C4-2B (cell line): ENCODE data around the gene SCN1B.

Source experiments
- H3K27ac ChIP-seq: fragments of 450-650 bp; 2 replicates; pipeline ENCODE4 v1.5.1; 2017
- CTCF ChIP-seq: fragments of 450-650 bp; conservative IDR thresholded peaks from 2 replicates; pipeline ENCODE4 v1.5.1; 2017; ENCODE audit warnings: mild to moderate bottlenecking
- ZFX ChIP-seq: fragments of 450-650 bp; IDR thresholded peaks from 2 replicates; pipeline ENCODE4 v1.6.1; 2017

Gene SCN1B

DNA sequence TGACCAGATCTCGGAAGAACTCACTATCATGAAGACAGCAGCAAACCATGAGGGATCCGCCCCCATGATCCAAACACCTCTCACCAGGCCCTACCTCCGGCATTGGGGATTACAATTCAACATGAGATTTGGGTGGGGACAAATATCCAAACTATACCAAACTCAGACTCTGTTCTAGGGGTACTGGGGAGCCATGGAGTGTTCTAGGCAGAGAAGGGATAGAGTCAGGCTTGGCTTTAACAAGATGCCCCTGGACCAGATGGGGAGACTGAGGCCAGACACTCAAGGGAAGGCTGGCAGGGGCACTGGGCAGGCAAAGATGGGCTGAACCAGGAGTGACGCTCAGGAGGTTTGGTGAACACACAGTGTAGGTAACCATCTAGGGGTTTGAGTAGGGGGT lies 11.9 kb upstream of the SCN1B start:
- TF ChIP-seq CTCF (no peak), ZFX (no peak)
- no peak overlapping the region for H3K27ac ChIP-seq

DNA sequence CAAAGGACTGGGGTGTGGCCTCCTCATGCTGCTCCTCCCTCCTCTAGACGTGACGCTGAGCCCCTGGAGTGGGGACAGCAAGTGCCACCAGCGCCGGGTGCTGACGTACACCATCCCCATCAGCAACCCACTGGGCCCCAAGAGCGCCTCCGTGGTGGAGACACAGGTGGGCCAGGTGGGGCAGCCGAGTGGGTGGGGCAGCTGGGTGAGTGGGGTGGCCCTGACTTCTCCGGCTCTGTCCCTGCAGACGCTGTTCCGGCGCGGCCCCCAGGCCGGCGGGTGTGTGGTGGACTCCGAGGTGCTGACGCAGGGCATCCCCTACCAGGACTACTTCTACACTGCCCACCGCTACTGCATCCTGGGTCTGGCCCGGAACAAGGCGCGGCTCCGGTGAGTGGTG lies 11.1 kb upstream of the SCN1B start:
- H3K27ac ChIP-seq = no peak overlapping the region
- TF ChIP-seq CTCF (no peak), ZFX (no peak)

DNA sequence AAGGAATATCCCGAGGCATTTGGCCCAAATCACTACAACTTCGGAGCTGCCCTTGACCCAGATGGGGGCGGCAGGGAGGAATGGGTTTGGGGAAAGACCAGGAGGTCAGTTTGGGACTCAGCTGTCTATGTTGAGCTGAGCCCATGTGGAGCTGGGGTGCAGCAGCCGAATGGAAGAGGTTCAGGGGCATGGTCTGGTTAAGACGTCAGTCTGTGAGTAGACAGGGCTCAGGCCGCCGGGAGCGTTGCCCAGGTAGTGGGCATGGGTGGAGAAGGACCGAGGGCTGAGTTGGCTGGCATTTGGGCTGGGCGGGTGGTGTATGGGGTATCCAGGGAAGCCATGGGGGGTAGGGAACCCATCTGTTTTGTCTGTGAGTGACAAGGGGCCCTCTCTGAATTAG lies 9.3 kb upstream of the SCN1B start:
- TF ChIP-seq CTCF (no peak), ZFX (no peak)
- H3K27ac ChIP-seq = no peak overlapping the region

DNA sequence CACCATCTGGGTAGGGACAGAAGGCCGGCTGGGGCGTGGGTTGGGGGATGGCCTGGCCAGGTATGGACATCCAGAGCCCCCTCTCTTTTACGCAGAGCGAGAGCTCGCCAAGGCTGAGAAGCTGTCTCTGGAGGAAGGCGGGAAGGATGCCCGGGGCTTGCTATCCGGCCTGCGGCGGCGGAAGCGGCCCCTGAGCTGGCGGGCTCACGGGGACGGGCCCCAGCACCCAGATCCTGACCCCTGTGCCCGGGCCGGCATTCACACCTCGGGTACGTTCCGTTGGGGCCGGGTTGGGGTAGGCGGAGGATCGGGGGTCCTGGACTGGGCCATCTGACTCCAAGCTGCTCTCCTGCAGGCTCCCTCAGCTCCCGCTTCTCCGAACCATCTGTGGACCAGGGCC lies 8.7 kb upstream of the SCN1B start:
- no peak overlapping the region for H3K27ac ChIP-seq
- TF ChIP-seq CTCF (no peak), ZFX (no peak)

- no peak overlapping the region for H3K27ac ChIP-seq
- TF ChIP-seq ZFX (no peak), CTCF (no peak)
Measured at GRCh38 chr19:35022460-35022859, 7.8 kb upstream of the SCN1B start.

GRCh38 chr19:35023428-35023827 lies 6.8 kb upstream of the SCN1B start:
- H3K27ac ChIP-seq = no peak overlapping the region
- TF ChIP-seq ZFX (no peak), CTCF (no peak)

DNA sequence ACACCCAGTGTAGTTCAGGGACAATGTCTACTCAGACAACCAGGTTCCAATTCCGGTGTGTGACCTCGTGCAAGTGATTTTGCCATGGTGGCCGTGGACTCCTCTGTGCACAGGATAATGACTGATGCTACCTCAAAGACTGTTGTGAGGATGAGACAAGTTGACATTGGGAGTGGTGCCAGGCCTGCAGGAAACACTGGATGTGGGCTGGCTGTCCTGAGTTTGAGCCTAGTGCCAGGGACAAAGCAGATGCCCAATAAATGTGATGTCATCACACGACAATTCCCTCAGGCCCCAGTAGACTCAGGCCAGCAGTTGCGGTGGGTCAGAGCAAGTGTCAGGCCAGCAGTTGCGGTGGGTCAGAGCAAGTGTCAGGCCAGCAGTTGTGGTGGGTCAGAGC lies 6.2 kb upstream of the SCN1B start:
- no peak overlapping the region for H3K27ac ChIP-seq
- TF ChIP-seq ZFX (no peak), CTCF (no peak)
